Ramos (cell line): ENCODE results near the gene NEK11.

ENCODE experiments used
- in situ Hi-C: fragments of 300-500 bp; cut with MboI; formaldehyde crosslinking; loops from one replicate; pipeline ENCODE4 v1.14.3; 2022; ENCODE audit warnings: low sequenced_read_pairs; ENCODE audit not compliant: unreplicated experiment

NEK11 gene

GRCh38 chr3:131107637-131108433 is 81.2 kb downstream of the NEK11 start:
- in situ Hi-C loops, result no loop called here

GRCh38 chr3:131109156-131109555 is 82.5 kb downstream of the NEK11 start:
- in situ Hi-C loops, result no loop called here

GRCh38 chr3:131110087-131110486 is 83.4 kb downstream of the NEK11 start:
- in situ Hi-C loops, result no loop called here

GRCh38 chr3:131114256-131114655 is 87.6 kb downstream of the NEK11 start:
- in situ Hi-C loops, result no loop called here

GRCh38 chr3:131125684-131126083 is 99.0 kb downstream of the NEK11 start:
- in situ Hi-C loops, result no loop called here

- in situ Hi-C loops, result no loop called here
Observed at GRCh38 chr3:131140891-131141290, 114.2 kb downstream of the NEK11 start.

GRCh38 chr3:131141770-131142169 is 115.1 kb downstream of the NEK11 start:
- in situ Hi-C loops, result no loop called here

- in situ Hi-C loops, result no loop called here
Observed at GRCh38 chr3:131142580-131142979, 115.9 kb downstream of the NEK11 start.

GRCh38 chr3:131143802-131144201 is 117.1 kb downstream of the NEK11 start:
- in situ Hi-C loops, result no loop called here

GRCh38 chr3:131147534-131147933 is 120.9 kb downstream of the NEK11 start:
- in situ Hi-C loops, result no loop called here

- in situ Hi-C loops, result no loop called here
Observed at GRCh38 chr3:131158434-131158833, 131.8 kb downstream of the NEK11 start.

GRCh38 chr3:131162516-131162915 is 135.8 kb downstream of the NEK11 start:
- in situ Hi-C loops, result no loop called here

GRCh38 chr3:131167867-131168266 is 141.2 kb downstream of the NEK11 start:
- in situ Hi-C loops, result no loop called here

GRCh38 chr3:131169331-131169730 is 142.7 kb downstream of the NEK11 start:
- in situ Hi-C loops, result no loop called here

- in situ Hi-C loops, result no loop called here
Observed at GRCh38 chr3:131172502-131173200, 146.0 kb downstream of the NEK11 start.

GRCh38 chr3:131174752-131175151 is 148.1 kb downstream of the NEK11 start:
- in situ Hi-C loops, result no loop called here

- in situ Hi-C loops, result no loop called here
Observed at GRCh38 chr3:131178710-131179375, 152.2 kb downstream of the NEK11 start.

GRCh38 chr3:131192701-131193100 is 166.0 kb downstream of the NEK11 start:
- in situ Hi-C loops, result no loop called here

GRCh38 chr3:131193641-131194238 is 167.1 kb downstream of the NEK11 start:
- in situ Hi-C loops, result no loop called here

GRCh38 chr3:131194816-131195215 is 168.1 kb downstream of the NEK11 start:
- in situ Hi-C loops, result no loop called here
